Measurements from ENCODE around the gene ZNF880. TPM values are rescaled to one million over a fixed set of nuclear protein-coding genes. Genes with fewer than 3 reads are reported as not detected.
A peak's percentile ranks its signal among the peaks of the same experiment; 100 is the strongest.

ZNF880 gene
- total and polyA plus RNA-seq, 2 of the 8 experiments (the other 6 are each of a cell fraction or from before 2014, with no cell fraction given) = 11.4 to 25.9 TPM

- Histone ChIP-seq H2BK20ac (ENCODE audit: low read length) (no peak overlapping the region), H3K79me1 (ENCODE audit: low read depth, low read length) (no peaks in the 10 kb centered on the region), H3K4me2 (ENCODE audit: insufficient read depth in 1 of 2, low read depth in 2 of 2, low read length in 2 of 2) (no peak overlapping the region), H4K20me1 (replicated peaks in 1 of 2; ENCODE audit: control insufficient read depth in 1 of 2, insufficient read depth in 2 of 2, low read length in 2 of 2) (no peaks in the 10 kb centered on the region), H3K23ac (ENCODE audit: insufficient read length) (no peak overlapping the region), H2AFZ (ENCODE audit: low read length) (no peak overlapping the region), H3K4me3 (ENCODE audit: extremely low read depth in 1 of 4, insufficient read depth in 2 of 4, low read depth in 3 of 4, low read length in 4 of 4) (no peak overlapping the region), H2BK120ac (replicated peaks; ENCODE audit: low read depth, low read length) (no peak overlapping the region), H3K14ac (ENCODE audit: insufficient read length) (no peak overlapping the region), H3K4me1 (replicated peaks in 1 of 4; ENCODE audit: control insufficient read depth in 3 of 4, insufficient read depth in 4 of 4, low read length in 3 of 4) (no peaks in the 10 kb centered on the region), H2AK5ac (ENCODE audit: low read depth, low read length) (no peak overlapping the region), H4K91ac (replicated peaks; ENCODE audit: insufficient read length, low read length) (no peak overlapping the region), H3K18ac (ENCODE audit: extremely low read depth, low read length) (no peak overlapping the region), H3K56ac (replicated peaks; ENCODE audit: insufficient read length, low read depth, low read length) (no peak overlapping the region), H3K79me2 (ENCODE audit: control insufficient read depth in 1 of 2, insufficient read depth in 2 of 2, low read length in 2 of 2) (no peaks in the 10 kb centered on the region), H3K4ac (replicated peaks; ENCODE audit: insufficient read length, low read depth, low read length) (no peak overlapping the region), H3K9me3 (ENCODE audit: insufficient read depth in 2 of 2, low read depth in 1 of 2, low read length in 1 of 2) (peaks cover 12 to 14% of the 10 kb centered on the region in 2 experiments), H2BK5ac (ENCODE audit: low read depth, low read length) (no peak overlapping the region), H3K9ac (replicated peaks in 1 of 4; ENCODE audit: extremely low read depth in 1 of 4, low read depth in 3 of 4, low read length in 3 of 4) (no peak overlapping the region), H3K27ac (ENCODE audit: low read depth, low read length) (no peak overlapping the region), H2BK15ac (ENCODE audit: low read length) (no peak overlapping the region), H3K27me3 (replicated peaks in 1 of 4; ENCODE audit: control insufficient read depth in 3 of 4, extremely low read depth in 1 of 4, insufficient read depth in 3 of 4, low read length in 3 of 4) (no peaks in the 10 kb centered on the region), H4K5ac (ENCODE audit: insufficient read length, low read depth, low read length) (no peak overlapping the region), H2BK12ac (ENCODE audit: low read depth, low read length) (no peak overlapping the region), H3K23me2 (ENCODE audit: low read depth, low read length) (no peaks in the 10 kb centered on the region), H3K36me3 (ENCODE audit: control insufficient read depth in 2 of 4, insufficient read depth in 4 of 4, low read length in 3 of 4) (peaks cover 0 to 16% (median 6%) of the 10 kb centered on the region in 4 experiments; a peak in 5 of 8 replicates), H4K8ac (ENCODE audit: extremely low read depth, insufficient read depth, low read length) (no peak overlapping the region)
- 43% methylated on average over 1 of the region's 1 CpG; no CpG with 5 or more reads in 1 of the 2 experiments for WGBS, 2 experiments (ENCODE audit: extremely low coverage in 1 of 2, insufficient coverage in 1 of 2, insufficient read length in 1 of 2, insufficient replicate concordance in 2 of 2, low coverage in 1 of 2, low lambda C conversion rate in 2 of 2, missing lambda C conversion rate in 1 of 2)
- ChIA-PET CTCF (ENCODE audit: partially characterized antibody) (interaction anchor here (0.6 to 3.6 kb wide), 8 partner anchors 10 to 250 kb away, joined by 3 to 15 read pairs (median 3); no protein-coding TSS in a partner anchor), POLR2A (ENCODE audit: partially characterized antibody) (interaction anchor here (0.7 to 0.8 kb wide), 2 partner anchors 22 to 63 kb away, joined by 3 to 4 read pairs; partner anchors contain the start of genes ZNF578 and ZNF880)
- FAIRE-seq = no peak
- DNase-seq (ENCODE audit: low read depth in 1 of 2, low spot score in 2 of 2) = no peak
- TF ChIP-seq, protein P1, sequence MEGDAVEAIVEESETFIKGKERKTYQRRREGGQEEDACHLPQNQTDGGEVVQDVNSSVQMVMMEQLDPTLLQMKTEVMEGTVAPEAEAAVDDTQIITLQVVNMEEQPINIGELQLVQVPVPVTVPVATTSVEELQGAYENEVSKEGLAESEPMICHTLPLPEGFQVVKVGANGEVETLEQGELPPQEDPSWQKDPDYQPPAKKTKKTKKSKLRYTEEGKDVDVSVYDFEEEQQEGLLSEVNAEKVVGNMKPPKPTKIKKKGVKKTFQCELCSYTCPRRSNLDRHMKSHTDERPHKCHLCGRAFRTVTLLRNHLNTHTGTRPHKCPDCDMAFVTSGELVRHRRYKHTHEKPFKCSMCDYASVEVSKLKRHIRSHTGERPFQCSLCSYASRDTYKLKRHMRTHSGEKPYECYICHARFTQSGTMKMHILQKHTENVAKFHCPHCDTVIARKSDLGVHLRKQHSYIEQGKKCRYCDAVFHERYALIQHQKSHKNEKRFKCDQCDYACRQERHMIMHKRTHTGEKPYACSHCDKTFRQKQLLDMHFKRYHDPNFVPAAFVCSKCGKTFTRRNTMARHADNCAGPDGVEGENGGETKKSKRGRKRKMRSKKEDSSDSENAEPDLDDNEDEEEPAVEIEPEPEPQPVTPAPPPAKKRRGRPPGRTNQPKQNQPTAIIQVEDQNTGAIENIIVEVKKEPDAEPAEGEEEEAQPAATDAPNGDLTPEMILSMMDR (IDR thresholded peaks at IDR 0.05; ENCODE audit: control extremely low read depth in 1 of 3, insufficient read depth in 1 of 3, low read depth in 1 of 3, low read length in 3 of 3) = peak; percentile 28 to 47 (median 37); a peak in 3 of 4 replicates
- TF ChIP-seq CBX5 (IDR thresholded peaks at IDR 0.05; ENCODE audit: low read depth, low read length) (no peak), YY1 (IDR thresholded peaks at IDR 0.05; ENCODE audit: low read depth, low read length) (no peak), TCF12 (IDR thresholded peaks at IDR 0.05; ENCODE audit: low read depth, low read length) (no peak), KDM1A (IDR thresholded peaks at IDR 0.05; ENCODE audit: borderline replicate concordance, low read length) (no peak), RAD21 (IDR thresholded peaks at IDR 0.05 in 1 of 2, conservative IDR thresholded peaks at IDR 0.05 in 1 of 2; ENCODE audit: low read depth in 2 of 2, low read length in 2 of 2) (peak; percentile 58 to 62), BRCA1 (IDR thresholded peaks at IDR 0.05; ENCODE audit: low read depth, low read length) (no peak)
These were observed 21.4 kb downstream of the ZNF880 start for GRCh38 chr19:52391135-52391534.

All from H1 (cell line).